Choroid plexus epithelial cell (primary cell): ENCODE measurements around the gene ENDOG.
"Not testable (repeated sequence)": the region's sequence is repeated elsewhere in the genome, so short reads cannot be mapped to it uniquely, and the experiment has no call there.

Source experiments
- DNase-seq: peaks from one replicate; pipeline ENCODE4 v3.0.0-alpha.2; 2010; ENCODE audit warnings: low read depth
- H3K4me3 ChIP-seq: 2 replicates; pipeline ENCODE4 v1.5.1; 2011; ENCODE audit warnings: low read depth, mild to moderate bottlenecking, control low read depth, low read length, moderate library complexity
- CTCF ChIP-seq: conservative IDR thresholded peaks from 2 replicates; pipeline ENCODE4 v1.5.1; 2011; ENCODE audit warnings: low read depth, mild to moderate bottlenecking, control low read depth, inconsistent platforms, low read length, moderate library complexity

ENDOG gene

DNA sequence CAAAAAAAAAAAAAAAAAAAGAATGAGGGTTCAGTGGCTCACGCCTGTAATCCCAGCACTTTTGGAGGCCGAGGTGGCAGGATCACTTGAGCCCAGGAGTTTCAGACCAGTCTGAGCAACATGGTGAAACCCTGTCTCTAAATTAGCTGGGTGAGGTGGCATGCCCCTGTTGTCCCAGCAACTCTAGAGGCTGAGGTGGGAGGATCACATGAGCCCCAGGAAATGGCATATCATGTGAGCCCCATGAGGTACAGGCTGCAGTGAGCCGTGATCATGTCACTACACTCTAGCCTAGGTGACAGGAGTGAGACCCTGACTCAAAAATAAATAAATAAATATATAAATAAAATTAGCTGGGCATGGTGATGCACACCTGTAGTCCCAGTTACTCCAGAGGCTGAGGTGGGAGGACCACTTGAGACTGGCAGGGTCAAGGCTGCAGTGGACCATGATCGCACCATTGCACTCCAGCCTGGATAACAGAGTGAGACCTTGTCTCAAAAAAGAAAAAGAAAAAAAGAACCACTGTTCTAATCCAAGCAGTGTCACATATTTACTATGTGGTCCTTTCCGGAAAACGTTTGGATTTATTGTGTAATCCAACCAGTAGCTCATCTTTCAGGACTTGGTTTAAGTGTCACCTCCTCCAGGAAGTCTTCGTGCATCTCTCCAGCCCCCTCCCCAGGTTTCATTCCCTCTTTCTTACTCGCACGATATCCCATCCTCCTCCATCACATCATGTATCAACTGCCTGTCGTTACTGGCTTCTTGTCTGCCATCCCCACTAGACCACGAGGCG lies 23.6 kb downstream of the ENDOG start:
- DNase-seq = no peak
- TF ChIP-seq CTCF = no peak
- H3K4me3 ChIP-seq = no peak overlapping the region

DNA sequence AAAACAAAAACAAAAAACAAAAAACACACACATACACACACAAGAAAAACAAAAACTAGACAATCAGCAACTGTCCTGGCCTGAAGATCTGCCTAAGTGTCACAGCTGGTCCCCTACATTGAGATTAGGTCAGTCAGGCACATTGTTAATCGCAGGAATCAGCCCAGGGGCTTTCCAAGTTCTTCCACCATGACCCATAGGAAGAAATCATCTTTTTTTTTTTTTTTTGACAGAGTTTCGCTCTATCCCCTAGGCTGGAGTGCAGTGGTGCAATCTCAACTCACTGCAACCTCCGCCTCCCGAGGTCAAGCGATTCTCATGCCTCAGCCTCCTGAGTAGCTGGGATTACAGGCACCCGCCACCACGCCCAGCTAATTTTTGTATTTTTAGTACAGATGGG lies 24.9 kb downstream of the ENDOG start:
- not testable (repeated sequence) for H3K4me3 ChIP-seq, DNase-seq

GRCh38 chr9:128845186-128845931 lies 27.1 kb downstream of the ENDOG start:
- H3K4me3 ChIP-seq = no peak overlapping the region
- peak; percentile 28 for DNase-seq
- no peak for TF ChIP-seq CTCF

DNA sequence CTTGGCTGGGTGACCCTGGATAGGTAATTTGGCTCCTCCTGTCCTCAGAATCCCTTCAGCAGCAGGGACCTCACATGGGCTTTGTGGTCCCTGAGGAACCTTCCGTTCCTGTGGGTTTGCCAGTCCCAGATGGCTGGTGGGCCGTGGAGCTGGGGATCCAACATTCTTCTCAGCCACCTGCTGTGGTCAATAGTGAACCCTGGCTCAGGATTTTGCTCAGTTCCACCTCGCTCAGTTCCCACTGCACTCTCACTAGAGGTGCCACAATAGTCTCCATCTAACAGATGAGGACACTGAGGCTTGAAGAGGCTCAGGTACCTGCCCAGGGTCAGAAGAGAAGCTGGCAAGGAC lies 28.4 kb downstream of the ENDOG start:
- no peak overlapping the region for H3K4me3 ChIP-seq
- DNase-seq = no peak
- no peak for TF ChIP-seq CTCF

DNA sequence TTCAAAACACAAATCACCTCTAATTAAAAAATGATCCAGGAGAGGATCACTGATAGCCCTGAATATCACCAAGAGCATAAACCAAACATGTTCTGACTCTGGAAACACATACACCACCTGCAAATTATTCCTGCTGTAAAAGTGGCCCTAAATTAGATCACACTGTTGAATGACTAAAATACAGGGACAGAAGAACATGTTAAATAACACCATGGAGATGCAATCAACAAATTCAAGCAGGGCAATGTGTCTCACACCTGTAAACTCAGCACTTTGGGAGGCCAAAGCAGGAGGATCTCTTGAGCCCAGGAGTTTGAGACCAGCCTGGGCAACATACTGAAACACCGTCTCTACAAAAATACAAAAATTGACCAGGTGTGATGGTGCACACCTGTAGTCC lies 29.5 kb downstream of the ENDOG start:
- DNase-seq = no peak
- H3K4me3 ChIP-seq = no peak overlapping the region
- no peak for TF ChIP-seq CTCF

GRCh38 chr9:128851024-128851423 lies 32.7 kb downstream of the ENDOG start:
- DNase-seq, H3K4me3 ChIP-seq: not testable (repeated sequence)

DNA sequence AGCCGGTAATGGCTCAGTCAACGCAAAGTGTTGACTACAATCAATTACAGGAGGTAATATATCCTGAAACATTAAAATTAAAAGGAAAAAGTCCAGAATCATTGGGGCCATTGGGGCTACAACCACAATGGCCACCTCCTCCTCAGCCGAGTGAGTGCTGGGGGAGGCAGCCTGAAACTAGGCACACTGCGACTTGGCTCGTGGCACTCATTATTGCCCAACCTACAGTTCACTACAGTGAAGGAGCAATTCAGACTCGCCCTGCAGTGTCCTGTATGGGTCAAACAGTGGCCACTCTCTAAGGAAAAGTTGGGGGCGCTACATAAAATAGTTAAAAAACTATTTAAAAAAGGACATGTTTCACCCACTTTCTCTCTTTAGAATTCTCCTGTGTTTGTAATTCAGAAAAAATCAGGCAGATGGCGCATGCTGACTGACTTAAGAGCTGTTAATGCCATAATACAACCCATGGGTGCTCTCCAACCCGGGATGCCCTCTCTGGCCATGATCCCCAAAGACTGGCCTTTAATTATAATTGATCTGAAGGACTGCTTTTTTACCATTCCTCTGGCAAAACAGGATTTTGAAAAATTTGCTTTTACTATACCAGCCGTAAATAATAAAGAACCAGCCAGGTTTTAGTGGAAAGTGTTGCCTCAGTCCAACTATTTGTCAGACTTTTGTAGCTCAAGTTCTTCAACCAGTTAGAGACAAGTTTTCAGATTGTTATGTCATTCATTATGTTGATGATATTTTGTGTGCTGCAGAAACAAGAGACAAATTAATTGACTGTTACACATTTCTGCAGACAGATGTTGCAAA lies 33.7 kb downstream of the ENDOG start:
- not testable (repeated sequence) for H3K4me3 ChIP-seq
- peak; percentile 60 for TF ChIP-seq CTCF
- peak; percentile 72 for DNase-seq

- not testable (repeated sequence) for H3K4me3 ChIP-seq, DNase-seq
These were observed 34.3 kb downstream of the ENDOG start for GRCh38 chr9:128852646-128853045.

DNA sequence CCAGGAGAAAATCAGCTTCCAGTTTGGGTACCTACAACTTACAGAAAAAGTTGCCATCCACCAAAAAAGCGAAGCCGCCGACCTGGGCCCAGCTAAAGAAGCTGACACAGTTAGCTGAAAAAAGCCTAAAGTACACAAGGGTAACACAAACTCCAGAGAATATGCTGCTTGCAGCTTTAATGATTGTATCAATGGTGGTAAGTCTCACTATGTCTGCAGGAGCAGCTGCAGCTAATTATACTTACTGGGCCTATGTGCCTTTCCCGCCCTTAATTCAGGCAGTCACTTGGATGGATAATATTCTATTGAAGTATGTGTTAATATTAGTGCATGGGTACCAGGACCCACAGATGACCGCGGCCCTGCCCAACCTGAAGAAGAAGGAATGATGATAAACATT lies 36.2 kb downstream of the ENDOG start:
- not testable (repeated sequence) for H3K4me3 ChIP-seq, DNase-seq

DNA sequence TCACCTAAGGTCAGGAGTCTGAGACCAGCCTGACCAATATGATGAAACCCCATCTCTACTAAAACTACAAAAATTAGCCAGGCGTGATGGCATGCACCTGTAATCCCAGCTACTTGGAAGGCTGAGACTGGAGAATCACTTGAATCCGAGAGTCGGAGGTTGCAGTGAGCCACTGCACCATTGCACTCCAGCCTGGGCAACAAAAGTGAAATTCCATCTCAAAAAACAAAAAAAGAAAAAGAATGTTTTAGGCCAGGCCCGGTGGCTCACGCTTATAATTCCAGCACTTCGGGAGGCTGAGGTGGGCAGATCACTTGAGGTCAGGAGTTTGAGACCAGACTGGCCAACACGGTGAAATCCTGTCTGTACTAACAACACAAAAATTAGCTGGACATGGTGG lies 40.2 kb downstream of the ENDOG start:
- not testable (repeated sequence) for H3K4me3 ChIP-seq, DNase-seq
